GM12878 (cell line): ENCODE results near the gene RAF1. TPM values are rescaled to one million over a fixed set of nuclear protein-coding genes. Genes with fewer than 3 reads are reported as not detected.

Experiments used
- ATAC-seq: fragments of 200-7000 bp; cut with Tn5 transposase; 3 replicates; pipeline ENCODE4 v1.9.1; 2020; ENCODE audit warnings: mild to moderate bottlenecking, moderate library complexity
- BruUV-seq: library from RNA; stranded (reverse); fragments of 400-500 nt; replicated peaks from 2 replicates; lab custom pipeline; 2021; lab: Mats Ljungman, UMichigan
- CTCF ChIA-PET: fragments of 300-600 bp; sonication (Branson Sonifier 250); formaldehyde crosslinking; extraction: SDS; loops from one replicate; lab custom pipeline; 2021; ENCODE audit warnings: inconsistent platforms; lab: Yijun Ruan, JAX
- POLR2A ChIA-PET: fragments of 350-600 bp; formaldehyde crosslinking; extraction: SDS; loops from one replicate; lab custom pipeline; 2021; ENCODE audit warnings: inconsistent platforms; lab: Charles Lee
- RAD21 ChIA-PET: fragments of 300-600 bp; sonication (Branson Sonifier 250); formaldehyde crosslinking; loops from one replicate; lab custom pipeline; 2023; ENCODE audit warnings: antibody characterized with exemption; ENCODE audit not compliant: unreplicated experiment; lab: Charles Lee
- SMC1A ChIA-PET: fragments of 300-600 bp; sonication (Branson Sonifier 250); formaldehyde crosslinking; loops from one replicate; lab custom pipeline; 2023; ENCODE audit not compliant: unreplicated experiment, uncharacterized antibody; lab: Charles Lee
- DNase-seq: peaks from one replicate; pipeline ENCODE4 v3.0.0-alpha.2; 2011; ENCODE audit warnings: low read depth, low spot score
- FAIRE-seq: peaks from 3 replicates; lab custom pipeline; 2011; peaks lifted over from hg19 to GRCh38; lab: Jason Lieb, UNC
- H2AFZ ChIP-seq: 2 replicates; pipeline ENCODE4 v1.6.0; 2011; ENCODE audit warnings: low read depth, low read length, control low read depth; ENCODE audit not compliant: control insufficient read depth
- H3K27ac ChIP-seq: 2 replicates; pipeline ENCODE4 v1.5.1; 2011; ENCODE audit warnings: control low read depth; ENCODE audit not compliant: control insufficient read depth, insufficient read depth
- H3K27me3 ChIP-seq, 2 experiments: replicated peaks in 1 of 2; 2 replicates each; pipeline versions ENCODE4 v1.6.0 to v1.6.1; 2011; ENCODE audit warnings: low read length in 1 of 2; ENCODE audit not compliant: control insufficient read depth in 2 of 2, insufficient read depth in 2 of 2
- H3K36me3 ChIP-seq, 2 experiments: 2 replicates each; pipeline ENCODE4 v1.5.1; 2011; ENCODE audit warnings: low read length in 1 of 2; ENCODE audit not compliant: control insufficient read depth in 2 of 2, insufficient read depth in 2 of 2
- H3K4me1 ChIP-seq: 2 replicates; pipeline ENCODE4 v1.6.1; 2011; ENCODE audit warnings: mild to moderate bottlenecking, low read length, moderate library complexity, mixed read lengths; ENCODE audit not compliant: control insufficient read depth, insufficient read depth
- H3K4me2 ChIP-seq: 2 replicates; pipeline ENCODE4 v1.6.0; 2011; ENCODE audit warnings: control low read depth; ENCODE audit not compliant: control insufficient read depth, insufficient read depth
- H3K4me3 ChIP-seq: fragments of 200-600 bp; sonication (generic); 2 replicates; pipeline ENCODE4 v1.5.1; 2016
- H3K79me2 ChIP-seq: 2 replicates; pipeline ENCODE4 v1.6.0; 2011; ENCODE audit warnings: low read length; ENCODE audit not compliant: control insufficient read depth, insufficient read depth
- H3K9ac ChIP-seq: 2 replicates; pipeline ENCODE4 v1.8.0; 2011; ENCODE audit warnings: low read length, control low read depth, mixed read lengths; ENCODE audit not compliant: control insufficient read depth, insufficient read depth
- H3K9me3 ChIP-seq: replicated peaks from 3 replicates; pipeline ENCODE4 v1.5.1; 2011; ENCODE audit warnings: mild to moderate bottlenecking, low read length; ENCODE audit not compliant: control insufficient read depth, insufficient read depth
- H4K20me1 ChIP-seq: 2 replicates; pipeline ENCODE4 v1.6.0; 2011; ENCODE audit not compliant: control insufficient read depth, insufficient read depth
- CEBPB ChIP-seq, 2 experiments: fragments of 150-350 bp in 1 of 2; IDR thresholded peaks; 2 replicates each; pipeline ENCODE4 v1.6.1; 2012 to 2014; ENCODE audit warnings: low read depth in 2 of 2, low read length in 2 of 2, borderline replicate concordance in 1 of 2, inconsistent platforms in 1 of 2
- CREB1 ChIP-seq: IDR thresholded peaks from 2 replicates; pipeline ENCODE4 v1.6.1; 2012; ENCODE audit warnings: low read depth, mild to moderate bottlenecking, inconsistent platforms
- DPF2 ChIP-seq: fragments of 450-650 bp; IDR thresholded peaks from 2 replicates; pipeline ENCODE4 v1.6.1; 2017; ENCODE audit warnings: mild to moderate bottlenecking
- EGR1 ChIP-seq, 2 experiments: IDR thresholded peaks; 1 replicate in 1 of 2; 2 replicates in 1 of 2; pipeline ENCODE4 v1.6.1; 2011 to 2012; ENCODE audit warnings: low read depth in 2 of 2, low read length in 2 of 2, borderline replicate concordance in 1 of 2, mild to moderate bottlenecking in 1 of 2, moderate library complexity in 1 of 2
- HDAC6 ChIP-seq: fragments of 200-600 bp; sonication (generic); IDR thresholded peaks from one replicate; pipeline ENCODE4 v1.8.0; 2017; ENCODE audit warnings: antibody characterized with exemption; ENCODE audit not compliant: unreplicated experiment
- IKZF1 ChIP-seq: fragments of 450-650 bp; conservative IDR thresholded peaks from 2 replicates; pipeline ENCODE4 v1.6.1; 2017; ENCODE audit warnings: antibody characterized with exemption, mild to moderate bottlenecking
- LARP7 ChIP-seq: fragments of 450-650 bp; IDR thresholded peaks from 2 replicates; pipeline ENCODE4 v1.6.1; 2017; ENCODE audit warnings: mild to moderate bottlenecking
- PML ChIP-seq: IDR thresholded peaks from 2 replicates; pipeline ENCODE4 v1.6.1; 2012; ENCODE audit warnings: low read length, inconsistent platforms
- RAD21 ChIP-seq: IDR thresholded peaks from 2 replicates; pipeline ENCODE4 v1.6.1; 2011; ENCODE audit warnings: mild to moderate bottlenecking, low read depth, low read length, moderate library complexity; ENCODE audit not compliant: insufficient read depth
- SMARCA5 ChIP-seq: fragments of 450-650 bp; IDR thresholded peaks from 2 replicates; pipeline ENCODE4 v1.6.1; 2017; ENCODE audit warnings: mild to moderate bottlenecking
- SREBF1 ChIP-seq: IDR thresholded peaks from 2 replicates; pipeline ENCODE4 v1.6.1; 2012; ENCODE audit warnings: mild to moderate bottlenecking, low read length
- SUZ12 ChIP-seq: fragments of 200-600 bp; sonication (generic); IDR thresholded peaks from one replicate; pipeline ENCODE4 v1.6.1; 2018; ENCODE audit warnings: antibody characterized with exemption, mild to moderate bottlenecking; ENCODE audit not compliant: unreplicated experiment
- TCF12 ChIP-seq: IDR thresholded peaks from 2 replicates; pipeline ENCODE4 v1.6.1; 2011; ENCODE audit warnings: low read depth, mild to moderate bottlenecking, low read length
- ZSCAN29 ChIP-seq: fragments of 450-650 bp; IDR thresholded peaks from 2 replicates; pipeline ENCODE4 v1.6.1; 2017; ENCODE audit warnings: mild to moderate bottlenecking, moderate library complexity
- in situ Hi-C: fragments of 300-500 bp; cut with MboI; formaldehyde crosslinking; loops from 9 replicates; pipeline ENCODE4 v1.14.3; 2018; ENCODE audit warnings: mixed read lengths
- intact Hi-C: fragments of 100-400 bp; cut with micrococcal nuclease; formaldehyde crosslinking; loops from one replicate; pipeline ENCODE4 v1.14.2; 2022; ENCODE audit not compliant: unreplicated experiment
- polyA plus RNA-seq, 11 experiments: library from polyadenylated mRNA; depleted of rRNA in 4 of 11; unstranded in 6 of 11; stranded (reverse) in 5 of 11; fragments of >200 nt; fragmentation: Nextera tagmentation in 4 of 11; fragmentation: Illumina TruSeq in 1 of 11; extraction: Ambion mirVana in 4 of 11; extraction: Trizol in 1 of 11; gene quantifications; 1 replicate in 1 of 11; 2 replicates in 10 of 11; pipeline versions ENCODE4 v1.2.1 to v1.2.3, GENCODE V29; 2011 to 2016; ENCODE audit warnings: inconsistent platforms in 2 of 11, missing spikeins in 2 of 11, low read depth in 1 of 11
- total RNA-seq, 4 experiments: library from RNA; depleted of rRNA in 3 of 4; stranded (reverse); fragments of >200 nt in 3 of 4; fragmentation: Illumina TruSeq in 1 of 4; extraction: Trizol in 1 of 4; gene quantifications; 2 replicates each; pipeline versions ENCODE4 v1.2.1 to v1.2.3, GENCODE V29; 2013 to 2021
- TF ChIP-seq, protein P1 (sequence below): fragments of 450-650 bp; IDR thresholded peaks from 2 replicates; pipeline ENCODE4 v1.6.1; 2016; ENCODE audit warnings: mild to moderate bottlenecking
- TF ChIP-seq, protein P2 (sequence below): IDR thresholded peaks from 2 replicates; pipeline ENCODE4 v1.6.1; 2011; ENCODE audit warnings: borderline replicate concordance, low read depth, mild to moderate bottlenecking, moderate library complexity, mixed read lengths, low read length; ENCODE audit not compliant: insufficient read depth; ENCODE audit errors: extremely low read length
- TF ChIP-seq, protein P3 (sequence below): fragments of 150-350 bp; IDR thresholded peaks from 2 replicates; pipeline ENCODE4 v1.6.1; 2014; ENCODE audit warnings: mild to moderate bottlenecking, low read depth, low read length

The RAF1 gene
- total and polyA plus RNA-seq, 10 of the 15 experiments (the other 5 are each of a cell fraction or from before 2014, with no cell fraction given) = 20.4 to 151 (median 77.8) TPM

DNA sequence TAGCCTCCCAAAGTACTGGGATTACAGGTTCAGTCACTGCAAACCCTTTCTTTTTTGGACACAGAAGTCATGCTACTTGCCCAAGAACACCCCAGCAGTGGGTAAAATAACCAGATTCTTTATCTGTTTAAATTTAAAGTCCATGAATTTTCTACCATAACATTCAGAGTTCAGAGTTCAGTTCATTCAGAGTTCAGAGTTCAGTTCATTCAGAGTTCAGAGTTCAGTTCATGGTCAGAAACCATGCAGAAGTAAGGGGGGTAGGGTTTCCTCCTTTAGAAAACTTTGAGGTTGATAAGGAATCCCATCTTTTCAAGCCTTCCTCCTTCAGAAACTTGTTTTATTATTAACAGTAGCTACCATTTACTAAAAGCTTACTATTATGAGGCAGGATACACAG lies 43.2 kb downstream of the RAF1 start:
- ChIA-PET CTCF (interaction anchor here (0.7 kb wide), 2 partner anchors 19 to 221 kb away, joined by 3 to 4 read pairs; partner anchors contain the start of gene RPL32), SMC1A (interaction anchor here (1.0 to 4.2 kb wide), 4 partner anchors 9 to 40 kb away, joined by 3 to 35 read pairs (median 4); no protein-coding TSS in a partner anchor), POLR2A (no interaction called here), RAD21 (interaction anchor here (0.8 to 1.6 kb wide), 2 partner anchors 27 to 39 kb away, joined by 3 to 9 read pairs; no protein-coding TSS in a partner anchor)
- BruUV-seq = no TSS peak
- H4K20me1 ChIP-seq = no peaks in the 10 kb centered on the region
- intact Hi-C loops (no loop called here), in situ Hi-C loops (no loop called here)
- peaks cover 53% of the 10 kb centered on the region for H3K79me2 ChIP-seq
- no peak overlapping the region for H2AFZ ChIP-seq
- no peak overlapping the region for H3K4me2 ChIP-seq
- H3K36me3 ChIP-seq = peaks cover 0 to 2% of the 10 kb centered on the region in 2 experiments; a peak in 3 of 4 replicates
- no peak for DNase-seq
- H3K4me3 ChIP-seq = no peak overlapping the region
- no peaks in the 10 kb centered on the region for H3K9me3 ChIP-seq
- no peak for FAIRE-seq
- TF ChIP-seq SMARCA5 (no peak), LARP7 (no peak), DPF2 (no peak), TCF12 (no peak), EGR1 (IDR thresholded peaks at IDR 0.05; ENCODE audit: borderline replicate concordance in 1 of 2, low read depth in 2 of 2, low read length in 2 of 2) (no peak), SUZ12 (no peak), RAD21 (no peak), ZSCAN29 (no peak), HDAC6 (no peak), IKZF1 (no peak), SREBF1 (no peak), PML (no peak), CREB1 (no peak), CEBPB (IDR thresholded peaks at IDR 0.05; ENCODE audit: borderline replicate concordance in 1 of 2, low read depth in 2 of 2, low read length in 2 of 2) (no peak)
- TF ChIP-seq, protein P1, sequence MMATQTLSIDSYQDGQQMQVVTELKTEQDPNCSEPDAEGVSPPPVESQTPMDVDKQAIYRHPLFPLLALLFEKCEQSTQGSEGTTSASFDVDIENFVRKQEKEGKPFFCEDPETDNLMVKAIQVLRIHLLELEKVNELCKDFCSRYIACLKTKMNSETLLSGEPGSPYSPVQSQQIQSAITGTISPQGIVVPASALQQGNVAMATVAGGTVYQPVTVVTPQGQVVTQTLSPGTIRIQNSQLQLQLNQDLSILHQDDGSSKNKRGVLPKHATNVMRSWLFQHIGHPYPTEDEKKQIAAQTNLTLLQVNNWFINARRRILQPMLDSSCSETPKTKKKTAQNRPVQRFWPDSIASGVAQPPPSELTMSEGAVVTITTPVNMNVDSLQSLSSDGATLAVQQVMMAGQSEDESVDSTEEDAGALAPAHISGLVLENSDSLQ = no peak
- TF ChIP-seq, protein P2, sequence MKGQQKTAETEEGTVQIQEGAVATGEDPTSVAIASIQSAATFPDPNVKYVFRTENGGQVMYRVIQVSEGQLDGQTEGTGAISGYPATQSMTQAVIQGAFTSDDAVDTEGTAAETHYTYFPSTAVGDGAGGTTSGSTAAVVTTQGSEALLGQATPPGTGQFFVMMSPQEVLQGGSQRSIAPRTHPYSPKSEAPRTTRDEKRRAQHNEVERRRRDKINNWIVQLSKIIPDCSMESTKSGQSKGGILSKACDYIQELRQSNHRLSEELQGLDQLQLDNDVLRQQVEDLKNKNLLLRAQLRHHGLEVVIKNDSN = no peak
- TF ChIP-seq, protein P3, sequence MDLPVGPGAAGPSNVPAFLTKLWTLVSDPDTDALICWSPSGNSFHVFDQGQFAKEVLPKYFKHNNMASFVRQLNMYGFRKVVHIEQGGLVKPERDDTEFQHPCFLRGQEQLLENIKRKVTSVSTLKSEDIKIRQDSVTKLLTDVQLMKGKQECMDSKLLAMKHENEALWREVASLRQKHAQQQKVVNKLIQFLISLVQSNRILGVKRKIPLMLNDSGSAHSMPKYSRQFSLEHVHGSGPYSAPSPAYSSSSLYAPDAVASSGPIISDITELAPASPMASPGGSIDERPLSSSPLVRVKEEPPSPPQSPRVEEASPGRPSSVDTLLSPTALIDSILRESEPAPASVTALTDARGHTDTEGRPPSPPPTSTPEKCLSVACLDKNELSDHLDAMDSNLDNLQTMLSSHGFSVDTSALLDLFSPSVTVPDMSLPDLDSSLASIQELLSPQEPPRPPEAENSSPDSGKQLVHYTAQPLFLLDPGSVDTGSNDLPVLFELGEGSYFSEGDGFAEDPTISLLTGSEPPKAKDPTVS = no peak
- no peaks in the 10 kb centered on the region for H3K27me3 ChIP-seq
- no peak overlapping the region for H3K9ac ChIP-seq
- no peak for ATAC-seq
- peaks cover 14% of the 10 kb centered on the region; the same call in 1 of the 2 replicates for H3K4me1 ChIP-seq
- no peak overlapping the region for H3K27ac ChIP-seq
